Medulla oblongata (tissue), 1 donor: Measurements from ENCODE around the gene PUSL1.

Experiments used
- DNase-seq: peaks from one replicate; pipeline ENCODE4 v3.0.0-alpha.2; 2015; ENCODE audit errors: extremely low spot score

PUSL1 gene

GRCh38 chr1:1338278-1338677, 29.9 kb downstream of the PUSL1 start:
- no peak for DNase-seq

- no peak for DNase-seq
Observed at GRCh38 chr1:1340185-1340584, 31.8 kb downstream of the PUSL1 start.

GRCh38 chr1:1340791-1341548, 32.6 kb downstream of the PUSL1 start:
- no peak for DNase-seq

GRCh38 chr1:1341549-1342021, 33.2 kb downstream of the PUSL1 start:
- no peak for DNase-seq

- no peak for DNase-seq
Observed at GRCh38 chr1:1342061-1342562, 33.7 kb downstream of the PUSL1 start.

GRCh38 chr1:1342584-1343115, 34.3 kb downstream of the PUSL1 start:
- DNase-seq: no peak

- DNase-seq: no peak
Observed at GRCh38 chr1:1343811-1344421, 35.5 kb downstream of the PUSL1 start.

GRCh38 chr1:1344655-1345361, 36.4 kb downstream of the PUSL1 start:
- no peak for DNase-seq

- no peak for DNase-seq
Observed at GRCh38 chr1:1345384-1345783, 37.0 kb downstream of the PUSL1 start.

- no peak for DNase-seq
Observed at GRCh38 chr1:1345860-1346500, 37.6 kb downstream of the PUSL1 start.

- DNase-seq: no peak
Observed at GRCh38 chr1:1346501-1346890, 38.1 kb downstream of the PUSL1 start.

GRCh38 chr1:1347026-1347595, 38.7 kb downstream of the PUSL1 start:
- DNase-seq: no peak

- no peak for DNase-seq
Observed at GRCh38 chr1:1347663-1348419, 39.4 kb downstream of the PUSL1 start.

- DNase-seq: no peak
Observed at GRCh38 chr1:1348420-1349255, 40.2 kb downstream of the PUSL1 start.

GRCh38 chr1:1349256-1350012, 41.0 kb downstream of the PUSL1 start, which contains the start of gene DVL1:
Gene DVL1 (minus strand): TSS chr1:1349418. CDS start chr1:1349065, 353 bp downstream.
- DNase-seq: peak; percentile 60

GRCh38 chr1:1351511-1352427, 43.4 kb downstream of the PUSL1 start:
- no peak for DNase-seq

- no peak for DNase-seq
Observed at GRCh38 chr1:1352786-1353388, 44.5 kb downstream of the PUSL1 start.
